Measurements from ENCODE around the gene RPS2.

The RPS2 gene

DNA sequence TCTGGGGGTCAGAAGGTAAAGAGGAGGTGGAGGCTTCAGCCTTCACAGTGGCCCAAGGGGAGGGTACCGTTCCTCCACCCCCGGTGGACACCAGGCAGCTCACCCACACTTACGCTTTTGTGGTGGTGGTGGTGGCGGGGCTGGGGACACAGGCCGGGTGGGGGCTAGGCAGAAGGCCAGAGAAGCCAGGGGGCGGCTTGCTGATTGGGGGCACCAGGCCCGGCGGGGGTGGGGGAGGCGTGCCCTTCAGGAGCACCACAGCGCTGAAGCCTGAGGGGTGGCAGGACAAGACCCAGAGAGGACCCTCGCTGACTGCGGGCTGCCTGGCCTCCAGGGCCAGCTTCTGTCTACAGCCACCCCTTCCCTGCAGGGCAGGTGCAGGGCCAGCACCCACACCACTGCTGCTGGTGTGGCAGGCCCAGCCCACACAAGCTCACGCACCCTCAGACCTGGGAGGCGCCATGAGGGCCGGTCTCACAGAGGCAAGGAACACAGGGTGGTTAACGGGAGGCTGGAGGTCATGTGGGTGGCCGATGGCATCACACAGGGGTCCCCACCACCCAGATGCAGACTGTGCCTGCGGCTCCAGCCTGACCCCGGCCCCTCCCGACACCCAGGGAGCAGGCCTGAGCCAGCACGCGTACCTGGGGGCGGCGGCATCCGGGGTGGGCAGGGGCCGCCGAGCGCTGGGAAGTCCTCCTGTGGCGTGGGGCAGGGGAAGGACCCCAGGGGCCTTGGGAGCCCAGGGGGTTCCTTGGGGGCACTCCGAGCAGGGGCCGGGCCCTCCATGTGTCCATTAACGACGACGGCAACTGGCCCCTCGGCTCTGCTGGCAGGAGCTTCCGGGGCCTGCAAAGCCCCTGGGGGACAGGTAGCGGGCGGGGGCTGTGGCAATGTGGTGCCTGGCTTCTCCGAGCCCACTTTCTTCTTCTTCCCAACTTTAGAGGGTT, 34.5 kb upstream of the RPS2 start:
- DNase-seq, result no peak

DNA sequence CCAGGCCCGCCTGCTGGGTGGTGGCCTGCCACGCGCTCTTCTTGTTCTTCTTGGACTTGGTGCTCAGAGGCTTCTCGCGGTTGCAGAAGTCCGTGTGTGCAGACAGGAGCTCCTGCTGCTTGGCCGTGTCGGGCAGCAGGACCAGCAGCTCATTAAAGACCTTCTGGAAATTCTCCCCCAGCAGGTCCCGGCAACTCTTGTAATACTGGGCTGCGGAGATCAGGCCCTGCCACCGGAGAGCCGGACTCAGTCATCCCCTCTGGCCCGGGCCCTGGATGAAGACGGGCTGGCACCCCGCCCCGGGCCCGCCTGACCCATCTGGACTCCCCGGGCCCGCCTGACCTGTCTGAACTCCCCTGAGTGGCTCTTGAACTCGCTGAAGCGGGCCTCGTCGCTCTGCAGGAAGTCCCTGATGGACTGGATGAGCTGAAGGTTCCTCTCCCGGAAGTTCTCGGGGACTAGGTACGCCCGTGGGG, 33.8 kb upstream of the RPS2 start:
- DNase-seq, result no peak

DNA sequence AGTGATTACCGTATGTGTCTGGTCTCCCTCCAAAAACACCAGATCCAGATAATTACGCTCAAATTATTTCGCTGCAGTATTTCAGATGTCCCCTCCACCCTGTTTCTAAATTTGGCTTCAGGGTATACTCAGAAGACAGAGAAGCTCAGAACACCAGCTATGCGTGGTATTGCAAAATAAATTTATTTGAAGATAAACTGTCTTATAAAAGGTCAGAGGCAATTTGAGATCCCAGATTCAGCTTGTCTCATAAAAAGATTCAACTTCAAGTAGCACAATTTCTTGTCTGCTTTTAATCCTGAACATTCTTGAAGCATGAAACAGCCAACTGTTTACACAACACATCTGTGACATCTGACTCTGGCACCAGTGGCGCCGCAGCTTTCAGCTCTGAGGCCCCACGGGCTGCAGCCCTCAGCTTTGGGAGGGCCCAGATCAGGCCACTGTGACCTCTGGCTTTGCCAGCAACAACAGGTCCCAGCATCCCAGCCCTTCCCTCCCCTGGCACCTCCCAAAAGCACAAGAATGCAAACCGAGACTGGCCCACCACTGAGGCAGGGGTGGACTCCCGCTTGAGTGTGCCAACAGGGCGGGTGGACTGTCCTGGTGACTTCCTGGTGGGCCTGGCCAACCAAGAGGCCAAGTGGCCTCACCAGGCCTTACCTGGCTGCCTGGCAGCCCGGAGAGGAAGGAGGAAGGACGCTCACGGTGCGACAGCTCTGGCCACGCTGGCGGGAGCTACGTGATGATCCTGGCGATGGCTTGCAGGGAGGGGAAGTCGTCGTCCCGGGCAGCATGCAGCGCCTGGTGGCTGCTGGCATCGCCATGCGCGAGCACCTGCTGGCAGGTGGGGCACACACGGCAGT, 33.1 kb upstream of the RPS2 start:
- no peak for DNase-seq

DNA sequence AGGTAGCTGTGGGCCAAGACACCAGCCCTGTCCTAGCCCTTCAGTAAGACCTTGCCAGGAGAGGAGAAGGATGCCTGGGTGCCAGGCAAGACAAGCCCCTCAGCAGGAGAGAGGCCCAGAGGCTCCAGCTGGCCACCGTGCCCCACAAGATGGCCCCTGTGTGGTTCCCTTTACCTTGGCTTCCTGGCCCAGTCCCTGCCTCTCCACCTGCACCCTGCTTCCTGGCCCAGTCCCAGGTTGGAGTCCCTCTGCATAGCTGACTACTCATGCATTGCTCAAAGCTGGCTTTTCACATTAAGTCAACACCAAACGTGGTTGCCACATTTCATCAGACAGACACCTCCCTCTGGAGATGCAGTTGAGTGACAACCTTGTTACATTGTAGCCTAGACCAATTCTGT, 29.1 kb upstream of the RPS2 start:
- no peak for DNase-seq

DNA sequence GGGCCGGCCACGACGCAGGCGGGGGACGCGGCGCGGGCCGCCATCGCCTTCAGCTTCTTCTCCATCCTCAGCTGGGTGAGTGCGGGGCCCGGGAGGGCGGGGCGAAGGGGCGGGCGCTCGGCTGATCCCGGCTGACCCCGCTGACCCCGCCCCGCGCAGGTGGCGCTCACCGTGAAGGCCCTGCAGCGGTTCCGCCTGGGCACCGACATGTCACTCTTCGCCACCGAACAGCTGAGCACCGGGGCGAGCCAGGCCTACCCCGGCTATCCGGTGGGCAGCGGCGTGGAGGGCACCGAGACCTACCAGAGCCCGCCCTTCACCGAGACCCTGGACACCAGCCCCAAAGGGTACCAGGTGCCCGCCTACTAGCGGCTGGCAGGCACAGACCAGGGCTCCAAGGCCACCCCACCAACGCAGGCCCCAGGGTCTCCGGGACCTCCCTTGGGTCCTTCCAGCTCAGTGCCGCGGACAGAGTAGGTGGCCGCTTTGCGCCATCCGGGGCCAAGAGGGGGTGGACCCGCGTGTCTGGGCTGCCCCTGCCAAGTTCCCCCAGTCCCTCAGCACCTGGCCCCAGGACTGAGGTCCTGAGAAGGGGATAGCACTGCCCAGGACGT, 28.2 kb upstream of the RPS2 start:
- no peak for DNase-seq

DNA sequence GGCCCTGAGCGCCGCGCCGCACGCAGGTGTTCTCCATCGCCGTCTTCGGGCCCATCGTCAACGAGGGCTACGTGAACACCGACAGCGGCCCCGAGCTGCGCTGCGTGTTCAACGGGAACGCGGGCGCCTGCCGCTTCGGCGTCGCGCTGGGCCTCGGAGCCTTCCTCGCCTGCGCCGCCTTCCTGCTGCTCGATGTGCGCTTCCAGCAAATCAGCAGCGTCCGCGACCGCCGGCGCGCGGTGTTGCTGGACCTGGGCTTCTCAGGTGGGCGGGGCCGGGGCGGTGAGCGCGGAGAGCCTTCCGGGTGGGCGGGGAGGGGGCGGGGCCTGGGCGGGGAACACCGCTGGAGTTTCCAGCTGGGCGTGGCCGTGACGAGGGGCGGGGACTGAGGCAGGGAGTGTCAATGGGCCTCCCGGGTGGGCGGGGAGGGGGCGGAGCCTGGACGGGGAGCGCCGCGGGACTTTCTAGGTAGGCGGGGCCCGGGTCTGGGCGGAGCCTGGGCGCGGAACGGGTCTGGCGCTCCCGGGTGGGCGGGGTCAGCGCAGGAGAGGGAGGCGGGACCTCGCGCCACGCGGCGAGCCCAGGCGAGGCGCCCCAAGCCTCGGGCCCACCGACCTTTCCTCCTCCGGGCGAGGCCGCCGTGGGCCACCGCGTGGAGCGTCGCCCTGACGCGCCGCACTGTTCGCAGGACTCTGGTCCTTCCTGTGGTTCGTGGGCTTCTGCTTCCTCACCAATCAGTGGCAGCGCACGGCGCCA, 27.5 kb upstream of the RPS2 start:
- DNase-seq, result peak; percentile 96

DNA sequence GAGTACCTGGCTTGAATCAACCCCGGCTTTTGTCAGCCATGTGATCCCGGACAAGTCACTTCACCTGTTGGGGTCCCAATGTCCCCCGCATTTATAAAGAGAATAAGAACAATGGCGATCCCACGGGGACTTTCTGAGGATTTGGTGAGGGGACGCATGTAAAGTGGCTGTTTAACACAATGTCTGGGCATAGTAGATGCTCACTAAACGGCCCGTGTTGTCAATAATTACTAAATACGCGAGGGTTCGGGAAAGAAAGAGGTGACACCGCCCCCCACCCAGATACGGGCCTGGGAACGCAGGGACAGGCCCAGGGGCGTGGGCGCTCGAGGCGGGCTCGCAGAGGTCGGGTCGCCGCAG, 26.9 kb upstream of the RPS2 start:
- no peak for DNase-seq

DNA sequence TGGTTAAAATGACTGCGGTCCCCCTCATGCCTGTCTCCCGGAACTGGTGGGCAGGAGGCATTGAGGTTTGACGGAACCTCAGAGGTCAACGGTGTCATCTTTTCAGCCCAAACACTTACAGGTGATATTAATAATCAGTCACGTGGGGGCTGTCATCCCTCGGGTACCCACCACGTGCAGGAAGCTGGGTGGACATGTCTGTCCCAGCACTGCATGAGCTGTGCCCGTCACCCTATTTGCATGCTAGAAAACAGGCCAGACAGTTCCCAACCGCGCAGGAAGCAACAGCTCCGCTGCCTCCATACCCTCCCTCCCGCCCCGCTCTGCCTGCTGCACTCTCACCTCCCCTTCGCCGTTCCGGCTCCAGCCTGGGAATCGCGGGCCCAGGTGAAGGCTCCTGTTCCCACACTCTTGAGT, 26.5 kb upstream of the RPS2 start:
- no peak for DNase-seq

DNA sequence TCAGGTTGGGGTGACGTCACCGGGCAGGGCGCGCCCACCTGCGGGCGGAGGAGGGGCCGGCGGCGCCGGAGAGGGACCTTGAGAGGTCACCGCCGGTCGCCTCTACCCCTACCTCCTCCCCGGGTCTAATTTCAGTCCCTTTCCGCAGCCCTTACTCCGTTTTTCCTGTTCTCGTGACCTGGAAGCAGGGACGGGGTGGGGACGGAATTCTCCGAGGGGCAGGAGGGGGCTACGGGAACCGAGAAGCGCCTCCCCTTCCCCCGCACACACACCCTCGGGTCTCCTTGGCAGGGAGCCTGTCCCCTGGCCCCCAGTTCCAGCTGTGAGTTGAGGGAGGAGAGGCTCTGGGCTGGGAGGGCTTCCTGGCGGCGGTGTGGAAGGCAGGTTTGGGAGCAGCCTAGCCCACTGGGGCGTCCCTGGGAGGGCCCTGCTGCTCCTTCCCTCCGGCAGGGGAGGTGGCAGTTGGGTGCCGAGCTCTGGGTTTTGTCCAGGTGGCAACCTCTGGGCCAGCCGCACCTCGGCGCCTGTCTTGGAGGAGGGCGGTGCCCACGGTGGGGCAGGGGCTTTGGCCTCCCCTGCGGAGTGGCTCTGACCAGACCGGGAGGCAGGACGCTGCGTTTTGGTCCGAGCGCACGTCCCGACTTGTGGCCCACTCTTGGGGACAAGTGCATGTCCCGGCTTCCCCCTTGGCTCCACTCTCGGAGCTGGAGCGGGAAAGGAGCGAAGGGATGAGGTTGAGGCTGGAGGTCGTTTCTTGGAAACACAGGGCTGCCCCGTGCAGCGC, 25.9 kb upstream of the RPS2 start:
- no peak for DNase-seq

DNA sequence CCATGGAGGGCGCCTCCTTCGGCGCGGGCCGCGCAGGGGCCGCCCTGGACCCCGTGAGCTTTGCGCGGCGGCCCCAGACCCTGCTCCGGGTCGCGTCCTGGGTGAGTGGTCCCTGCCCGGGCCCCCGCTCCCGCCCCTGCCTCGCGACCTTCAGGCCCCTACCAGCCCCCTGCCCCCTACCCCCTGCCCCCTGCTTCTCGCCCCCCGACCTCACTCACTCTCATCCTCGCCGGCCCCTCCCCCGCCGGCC, 25.4 kb upstream of the RPS2 start:
- DNase-seq, result no peak

DNA sequence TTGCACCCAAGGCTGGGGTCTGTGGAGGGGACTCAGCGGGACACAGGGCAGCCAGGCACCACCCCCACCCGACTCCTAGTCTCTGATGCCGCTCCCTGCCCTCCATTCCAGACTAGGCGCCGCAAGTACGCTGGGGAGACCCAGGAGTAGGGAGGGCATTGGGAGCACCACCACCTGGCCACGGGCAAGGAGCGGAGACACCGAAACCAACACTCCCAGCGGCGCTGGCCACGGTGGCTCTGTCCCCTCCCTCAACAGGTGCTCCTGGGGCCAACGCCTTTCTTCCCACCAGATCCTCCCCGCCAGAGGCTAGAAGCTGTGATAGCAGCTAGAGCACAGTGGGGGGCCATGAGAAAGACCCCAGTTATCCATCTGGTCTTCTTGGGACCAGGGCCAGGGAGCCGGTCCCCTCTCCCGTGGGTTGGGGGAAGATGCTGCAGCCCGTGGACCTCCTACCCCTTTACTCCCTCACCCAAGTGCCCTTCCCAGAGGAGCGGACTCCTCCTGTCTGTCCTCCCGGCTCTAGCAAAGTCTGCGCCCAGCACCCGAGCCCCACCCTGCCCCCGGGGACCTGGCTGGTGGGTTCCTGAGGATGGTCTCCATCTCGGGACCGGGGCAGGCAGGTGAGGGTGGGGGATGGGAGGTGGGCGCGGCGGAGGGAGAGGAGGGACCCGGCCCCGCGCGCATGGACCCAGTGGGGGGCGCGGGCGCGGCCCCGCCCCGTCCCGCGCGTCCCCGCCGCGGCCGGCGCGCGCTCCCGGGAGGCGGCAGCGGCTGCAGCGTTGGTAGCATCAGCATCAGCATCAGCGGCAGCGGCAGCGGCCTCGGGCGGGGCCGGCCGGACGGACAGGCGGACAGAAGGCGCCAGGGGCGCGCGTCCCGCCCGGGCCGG, 24.8 kb upstream of the RPS2 start, which contains the start of gene SYNGR3:
Gene SYNGR3 (plus strand): TSS at position 762 of the 892 bp plus-strand sequence. CDS start 133 bp downstream, outside the sequence.
- no peak for DNase-seq

DNA sequence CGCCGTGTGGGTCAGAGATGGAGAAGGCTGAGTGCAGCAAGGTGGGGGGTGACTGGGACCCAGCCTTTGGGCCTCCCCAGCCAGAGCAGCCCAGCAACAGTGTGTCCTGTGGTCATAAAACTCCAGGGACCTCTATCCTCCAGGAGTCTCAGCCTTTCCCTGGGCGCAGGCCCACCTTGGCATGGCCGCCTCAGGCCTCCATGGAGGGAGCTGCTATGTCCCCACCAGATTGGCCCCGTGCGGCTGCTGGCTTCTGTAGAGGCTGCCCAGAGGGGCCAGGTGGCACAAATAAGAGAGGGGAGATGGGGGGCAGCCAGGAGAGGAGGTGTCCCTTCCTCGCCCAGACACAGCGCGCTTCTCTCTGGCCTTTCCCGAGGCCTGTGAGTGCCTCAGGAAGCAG, 22.6 kb upstream of the RPS2 start:
- DNase-seq, result no peak

DNA sequence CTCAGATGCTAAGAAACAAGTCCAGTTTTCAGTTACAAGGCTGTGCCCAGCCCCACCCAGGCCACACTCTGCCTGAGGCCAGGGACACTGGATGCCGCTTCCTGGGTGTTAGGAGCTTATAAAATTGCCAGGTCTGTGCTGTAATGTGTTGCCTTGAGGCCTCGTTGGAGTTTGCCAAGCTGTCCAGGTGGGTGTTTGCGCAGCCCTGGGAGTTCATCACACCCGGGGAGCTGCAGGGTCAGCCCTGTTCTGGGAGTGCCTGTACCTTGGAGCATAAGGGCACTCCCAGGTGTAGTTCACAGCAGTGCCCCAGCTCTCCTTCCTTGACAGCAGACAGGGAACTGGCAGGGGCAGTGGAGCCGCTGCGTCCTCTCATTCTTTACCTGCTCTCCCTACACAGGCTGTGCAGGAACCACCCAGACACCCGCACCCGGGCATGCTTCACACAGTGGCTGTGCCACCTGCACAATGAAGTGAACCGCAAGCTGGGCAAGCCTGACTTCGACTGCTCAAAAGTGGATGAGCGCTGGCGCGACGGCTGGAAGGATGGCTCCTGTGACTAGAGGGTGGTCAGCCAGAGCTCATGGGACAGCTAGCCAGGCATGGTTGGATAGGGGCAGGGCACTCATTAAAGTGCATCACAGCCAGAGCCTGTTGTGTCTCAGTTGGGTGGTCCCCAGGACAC, 21.0 kb upstream of the RPS2 start:
- DNase-seq, result no peak

DNA sequence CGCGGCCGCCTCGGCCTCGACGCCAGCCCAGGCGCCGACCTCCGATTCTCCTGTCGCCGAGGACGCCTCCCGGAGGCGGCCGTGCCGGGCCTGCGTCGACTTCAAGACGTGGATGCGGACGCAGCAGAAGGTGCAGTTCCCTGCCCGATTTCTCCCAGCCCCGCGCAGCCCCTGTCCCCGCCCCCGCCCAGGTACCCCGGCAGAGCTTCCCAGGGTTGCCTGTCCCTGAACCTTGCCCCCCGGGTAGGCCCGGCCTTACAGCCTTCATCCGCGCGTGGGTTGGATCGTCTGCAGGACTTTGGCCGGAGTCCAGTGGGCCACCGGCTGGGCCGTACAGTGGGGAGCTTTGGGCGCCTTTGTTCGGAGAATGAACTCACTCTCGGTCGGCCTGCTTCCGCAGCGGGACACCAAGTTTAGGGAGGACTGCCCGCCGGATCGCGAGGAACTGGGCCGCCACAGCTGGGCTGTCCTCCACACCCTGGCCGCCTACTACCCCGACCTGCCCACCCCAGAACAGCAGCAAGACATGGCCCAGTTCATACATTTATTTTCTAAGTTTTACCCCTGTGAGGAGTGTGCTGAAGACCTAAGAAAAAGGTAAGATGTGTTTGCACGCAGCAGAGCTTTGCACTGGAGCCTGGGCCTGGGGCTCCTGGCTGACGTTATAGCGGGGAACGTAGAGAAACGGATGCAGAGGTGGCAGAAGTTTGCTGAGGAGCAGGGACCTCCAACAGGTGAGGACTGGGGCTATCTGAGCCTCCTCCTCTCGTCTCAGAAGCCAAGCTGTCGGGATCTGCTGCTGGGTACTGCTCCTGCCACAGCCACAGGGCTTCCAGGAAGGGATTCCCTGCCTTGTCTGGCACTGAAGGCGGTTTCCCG, 20.0 kb upstream of the RPS2 start:
- no peak for DNase-seq

DNA sequence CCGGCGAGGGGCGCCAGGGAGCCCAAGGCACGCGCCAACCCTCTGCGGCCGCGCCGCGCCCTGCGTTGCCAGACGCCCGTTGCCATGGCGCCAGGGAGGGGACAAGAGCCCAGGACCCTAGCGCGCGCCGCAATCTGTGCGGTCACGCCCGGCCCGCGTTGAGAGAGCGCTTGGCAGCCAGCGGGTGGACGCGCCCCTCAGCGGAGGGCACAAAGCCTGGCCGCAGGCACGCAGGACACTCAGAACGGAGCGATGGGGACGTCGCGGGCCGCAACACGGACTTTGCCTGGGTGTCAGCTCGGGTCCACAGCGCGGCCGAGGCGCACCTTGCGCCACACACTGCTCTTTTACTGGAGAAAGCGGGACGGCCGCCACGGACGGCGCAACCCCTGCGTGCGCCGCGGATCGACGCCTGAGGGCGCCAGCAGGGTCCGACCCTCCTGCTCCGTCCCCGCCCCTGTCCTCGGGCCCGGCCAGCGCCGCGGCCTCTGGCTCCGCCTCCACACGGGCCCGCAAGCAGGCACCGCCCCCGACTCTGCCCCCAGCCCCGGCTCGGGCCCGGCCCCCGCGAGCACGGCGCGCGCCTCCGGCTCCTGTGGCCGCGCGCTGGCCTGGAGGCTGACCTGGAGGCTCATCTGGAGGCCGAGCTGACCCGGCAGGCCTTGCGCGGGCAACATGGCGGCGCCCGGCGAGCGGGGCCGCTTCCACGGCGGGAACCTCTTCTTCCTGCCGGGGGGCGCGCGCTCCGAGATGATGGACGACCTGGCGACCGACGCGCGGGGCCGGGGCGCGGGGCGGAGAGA, 19.1 kb upstream of the RPS2 start, which contains the start of gene GFER:
Gene GFER (plus strand): TSS at position 650 of the 803 bp plus-strand sequence. CDS start 26 bp downstream, at position 676.
- DNase-seq, result peak; percentile 63

DNA sequence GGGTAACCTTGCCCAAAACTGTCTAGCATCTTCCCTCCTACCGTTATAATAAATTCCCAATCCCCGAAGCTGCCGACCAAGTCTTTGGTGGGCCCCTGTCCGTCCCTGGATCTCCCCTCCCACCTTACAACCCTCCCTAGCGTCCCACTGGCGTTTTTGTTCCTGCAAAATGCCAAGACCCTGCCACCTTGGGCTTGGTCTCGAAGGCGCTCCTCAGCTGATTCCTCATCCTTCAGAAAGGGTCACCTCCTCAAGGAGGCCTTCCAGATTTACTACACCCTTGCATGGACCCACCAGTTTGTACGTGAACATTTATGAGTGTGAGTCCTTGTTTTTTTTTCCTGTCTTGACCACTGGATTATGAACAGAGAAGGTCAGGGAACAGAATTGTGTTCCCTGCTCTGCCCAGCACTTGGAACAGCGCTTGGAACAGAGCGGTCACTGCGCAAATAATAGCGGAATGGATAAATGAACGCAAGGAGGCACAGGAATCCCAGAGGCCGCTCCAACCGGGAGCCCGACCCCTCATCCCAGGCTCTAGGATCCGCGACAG, 18.4 kb upstream of the RPS2 start:
- DNase-seq, result no peak

DNA sequence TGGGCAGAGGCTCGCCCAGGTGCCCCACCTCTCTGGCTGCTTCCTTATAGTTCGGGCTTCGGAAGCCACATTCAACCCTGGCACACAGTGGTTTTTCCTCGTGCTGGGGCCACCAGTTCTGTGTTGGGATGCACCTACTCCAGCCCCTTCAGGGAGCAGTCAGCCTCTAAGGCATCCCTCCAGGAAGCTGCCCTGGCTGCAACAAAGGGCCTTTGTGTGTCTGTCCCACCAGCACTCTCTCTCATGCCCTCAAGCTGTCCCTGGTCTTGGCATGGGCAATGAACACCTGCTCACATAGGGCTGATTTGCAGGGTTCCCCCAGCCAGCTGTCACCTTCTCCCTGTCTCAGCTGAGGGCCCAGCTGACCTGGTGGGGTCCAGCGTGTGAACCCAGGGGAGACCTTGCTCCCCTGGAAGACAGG, 17.4 kb upstream of the RPS2 start:
- no peak for DNase-seq

DNA sequence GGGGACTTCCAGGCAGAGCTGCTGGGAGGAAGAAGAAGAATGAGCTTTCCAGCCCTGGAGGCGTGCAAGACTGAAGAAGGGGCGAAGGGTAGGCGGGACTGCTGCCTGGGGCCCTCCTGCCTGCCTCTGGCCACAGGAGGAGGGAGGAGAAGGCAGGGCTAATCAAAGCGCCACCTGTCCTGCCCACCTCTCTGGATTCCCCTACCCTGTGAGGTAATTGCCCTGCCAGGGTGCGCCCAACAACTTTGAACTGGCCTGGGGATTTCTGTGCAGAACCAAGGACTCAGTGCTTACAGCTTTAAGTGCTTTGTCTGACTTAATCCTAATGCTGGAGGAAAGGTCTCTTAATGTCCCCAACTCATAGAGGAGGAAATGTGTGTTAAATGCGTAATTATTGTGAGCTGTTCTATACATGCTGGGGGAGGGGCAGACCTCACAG, 16.8 kb upstream of the RPS2 start, which contains the start of gene NOXO1:
Gene NOXO1 (minus strand): TSS at position 72 of the 439 bp plus-strand sequence. CDS start 290 bp downstream, outside the sequence.
- DNase-seq, result no peak
